Measurements from ENCODE around the gene TEX101.
"Not testable (repeated sequence)": the region's sequence is repeated elsewhere in the genome, so short reads cannot be mapped to it uniquely, and the experiment has no call there.

Gene TEX101

DNA sequence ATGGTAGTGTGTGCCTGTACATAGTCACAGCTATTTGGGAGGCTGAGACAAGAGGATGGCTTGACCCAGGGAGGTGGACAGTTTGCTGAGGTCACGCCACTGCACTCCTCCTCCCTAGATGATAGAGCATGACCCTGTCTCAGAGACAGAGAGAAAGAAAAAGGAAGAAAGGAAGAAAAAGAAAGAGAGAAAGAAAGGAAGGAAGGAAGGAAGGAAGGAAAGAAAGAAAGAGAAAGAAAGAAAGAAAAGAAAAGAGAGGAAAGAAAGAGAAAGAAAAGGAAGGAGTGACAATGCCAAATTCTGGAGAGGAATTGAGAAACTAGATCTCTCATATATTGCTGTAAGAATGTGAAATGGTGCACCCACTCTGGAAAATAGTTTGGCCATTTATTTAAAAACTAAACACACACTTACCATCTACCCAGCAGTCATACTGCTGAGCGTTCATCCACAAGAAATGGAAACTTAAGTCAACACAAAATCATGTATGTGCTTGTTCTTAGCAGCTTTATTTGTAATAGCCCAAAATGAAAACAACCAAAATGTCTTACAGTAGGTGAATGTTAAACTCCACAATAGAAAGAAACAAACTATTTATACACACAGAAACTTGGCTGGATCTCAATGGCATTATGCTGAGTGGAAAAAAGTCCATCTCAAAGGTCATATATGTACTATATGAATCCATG is 7.5 kb downstream of the TEX101 start:
- no peak for DNase-seq

DNA sequence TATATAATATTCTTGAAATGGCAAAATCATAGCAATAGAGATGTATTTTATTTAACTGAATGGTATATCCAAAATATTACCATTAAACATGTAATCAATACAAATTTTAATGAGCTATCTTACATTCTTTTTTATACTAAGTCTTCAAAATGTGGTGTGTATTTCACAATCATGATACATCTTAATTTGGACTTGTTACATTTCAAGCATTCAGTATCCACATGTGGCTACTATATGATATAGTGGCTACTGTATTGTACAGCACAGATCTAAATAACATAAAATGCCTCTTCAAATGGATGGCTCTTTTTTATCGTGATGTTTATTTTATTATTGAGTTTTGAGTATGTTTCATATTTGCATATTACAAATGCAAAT is 8.0 kb downstream of the TEX101 start:
- DNase-seq: no peak

DNA sequence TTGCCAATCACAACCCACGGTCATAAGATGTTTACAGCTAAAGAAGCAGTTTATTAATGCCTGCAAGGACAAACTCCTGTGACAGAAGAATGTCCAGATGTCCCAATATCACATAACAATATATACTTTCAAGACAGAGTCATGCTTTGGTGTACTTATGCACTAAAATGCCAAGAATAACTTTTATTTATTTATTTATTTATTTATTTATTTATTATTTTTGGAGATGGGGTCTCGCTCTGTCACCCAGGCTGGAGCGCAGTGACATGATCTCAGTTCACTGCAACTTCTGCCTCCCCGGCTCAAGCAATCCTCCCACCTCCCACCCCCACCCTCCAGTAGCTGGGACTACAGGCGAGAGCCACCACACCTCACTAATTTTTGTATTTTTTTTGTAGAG is 9.1 kb downstream of the TEX101 start:
- no peak for DNase-seq

DNA sequence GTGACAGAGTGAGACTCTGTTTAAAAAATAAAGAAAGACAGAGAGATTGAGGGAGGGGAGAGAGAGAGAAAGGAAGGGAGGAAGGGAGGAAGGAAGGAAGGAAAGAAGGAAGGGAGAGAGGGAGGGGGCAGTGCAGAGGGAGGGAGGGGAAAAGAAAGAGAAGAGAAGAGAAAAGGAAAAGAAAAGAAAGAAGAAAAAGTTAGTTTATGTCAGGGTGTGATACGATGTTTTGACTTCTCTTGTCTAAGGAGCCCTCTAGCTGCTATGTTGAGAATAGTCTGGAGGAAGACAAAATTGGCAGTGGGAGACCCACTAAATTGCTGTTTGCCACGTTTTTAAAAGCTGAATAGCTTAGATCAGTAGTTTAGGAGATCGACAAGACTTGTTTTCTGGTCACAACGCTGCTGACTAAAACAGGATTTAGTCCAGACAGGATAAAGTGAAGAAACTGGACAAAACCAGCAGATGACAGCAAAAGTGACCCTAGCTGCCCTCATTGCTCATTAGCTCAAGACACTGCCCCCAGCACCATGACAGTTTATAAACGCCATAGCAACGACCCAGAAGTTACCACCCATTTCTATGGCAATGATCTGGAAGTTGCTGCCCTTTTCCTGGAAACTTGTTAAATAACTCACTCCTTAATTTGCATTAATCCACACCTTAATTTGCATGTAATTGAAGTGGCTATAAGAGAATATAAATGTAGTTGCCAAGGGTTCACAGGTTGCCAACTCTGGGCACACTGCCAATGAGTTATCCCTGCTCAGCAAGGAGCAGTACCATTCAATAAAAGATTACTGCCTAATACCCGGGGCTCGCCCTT is 11.1 kb downstream of the TEX101 start:
- DNase-seq: no peak

DNA sequence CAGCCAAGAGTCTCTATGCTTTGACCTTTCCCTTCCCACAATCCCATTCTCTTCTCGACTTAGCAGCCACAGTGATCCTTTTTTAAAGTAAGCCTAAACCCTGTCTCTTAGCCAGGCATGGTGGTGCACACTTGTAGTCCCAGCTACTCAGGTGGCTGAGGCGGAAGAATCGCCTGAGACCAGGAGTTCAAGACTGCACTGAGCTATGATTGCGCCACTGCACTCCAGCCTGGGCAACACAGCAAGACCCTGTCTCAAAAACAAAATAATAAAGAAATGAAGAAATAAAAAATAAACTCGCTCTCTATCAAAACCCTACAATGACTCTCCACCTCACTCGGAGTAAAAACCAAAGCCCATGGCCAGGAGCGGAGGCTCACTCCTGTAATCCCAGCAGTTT is 14.7 kb downstream of the TEX101 start:
- no peak for DNase-seq

DNA sequence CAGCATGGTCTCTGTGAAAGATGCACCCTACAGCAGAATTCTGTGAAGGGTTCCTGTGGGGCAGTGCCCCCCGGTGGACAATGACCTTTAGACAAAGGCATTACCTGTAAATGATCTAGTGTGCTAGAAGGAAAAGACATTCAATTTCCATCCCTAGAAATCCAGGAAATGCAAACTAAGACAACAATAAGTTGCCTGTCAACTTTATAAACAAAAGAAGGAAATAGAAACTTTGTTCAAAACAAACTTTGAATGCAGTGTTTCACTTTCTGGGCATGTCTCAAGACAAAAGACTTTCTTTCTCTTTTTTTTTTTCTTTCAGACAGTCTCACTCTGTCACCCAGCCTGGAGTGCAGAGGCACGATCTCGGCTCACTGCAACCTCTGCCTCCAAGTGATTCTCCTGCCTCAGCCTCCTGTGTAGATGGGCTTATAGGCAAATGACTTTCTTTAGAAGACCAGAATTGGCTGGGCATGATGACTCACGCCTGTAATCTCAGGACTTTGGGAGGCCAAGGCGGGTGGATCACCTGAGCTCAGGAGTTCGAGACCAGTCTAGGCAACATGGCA is 15.5 kb downstream of the TEX101 start:
- DNase-seq: no peak

DNA sequence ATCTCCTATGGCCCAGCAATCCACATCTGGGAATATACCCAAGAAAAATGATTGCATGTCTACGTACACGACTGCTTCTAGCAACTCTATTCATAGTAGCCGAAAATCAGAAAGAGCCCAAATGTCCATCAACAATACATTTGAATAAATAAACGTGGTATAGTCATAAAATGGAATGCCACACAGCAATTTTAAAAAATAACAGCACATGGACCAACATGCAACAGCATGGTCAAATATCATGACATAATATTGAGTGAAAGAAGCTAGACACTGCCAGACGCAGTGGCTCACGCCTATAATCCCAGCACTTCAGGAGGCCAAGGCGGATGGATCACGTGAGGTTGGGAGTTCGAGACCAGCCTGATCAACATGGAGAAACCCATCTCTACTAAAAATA is 16.3 kb downstream of the TEX101 start:
- no peak for DNase-seq

DNA sequence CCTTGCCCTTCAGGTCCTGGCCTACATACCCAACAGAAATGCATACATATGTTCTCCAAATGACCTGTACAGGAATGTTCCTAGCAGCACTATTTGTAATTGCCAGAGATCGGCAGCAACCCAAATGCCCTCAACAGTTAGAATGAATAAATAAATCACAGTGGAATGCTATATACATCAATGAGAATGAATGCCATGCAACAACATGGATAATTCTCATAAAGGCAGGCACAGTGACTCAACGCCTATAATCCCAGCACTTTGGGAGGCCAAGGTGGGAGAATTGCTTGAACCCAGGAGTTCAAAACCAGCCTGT is 18.6 kb downstream of the TEX101 start:
- no peak for DNase-seq

DNA sequence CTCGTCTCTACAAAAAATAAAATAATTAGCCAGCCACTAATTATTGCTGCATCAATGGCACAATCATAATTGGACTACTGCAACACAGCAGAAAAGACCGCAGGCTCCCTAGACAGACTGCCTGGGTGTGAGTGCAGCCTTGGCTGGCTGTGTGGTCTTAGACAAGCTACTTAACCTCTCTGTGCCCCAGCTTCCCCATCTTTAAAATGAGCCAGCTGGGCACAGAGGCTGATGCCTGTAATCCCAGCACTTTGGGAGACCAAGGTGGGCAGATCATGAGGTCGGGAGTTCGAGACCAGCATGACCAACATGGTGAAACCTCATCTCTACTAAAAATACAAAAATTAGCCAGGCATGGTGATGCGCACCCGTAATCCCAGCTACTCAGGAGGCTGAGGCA is 19.0 kb downstream of the TEX101 start:
- no peak for DNase-seq

DNA sequence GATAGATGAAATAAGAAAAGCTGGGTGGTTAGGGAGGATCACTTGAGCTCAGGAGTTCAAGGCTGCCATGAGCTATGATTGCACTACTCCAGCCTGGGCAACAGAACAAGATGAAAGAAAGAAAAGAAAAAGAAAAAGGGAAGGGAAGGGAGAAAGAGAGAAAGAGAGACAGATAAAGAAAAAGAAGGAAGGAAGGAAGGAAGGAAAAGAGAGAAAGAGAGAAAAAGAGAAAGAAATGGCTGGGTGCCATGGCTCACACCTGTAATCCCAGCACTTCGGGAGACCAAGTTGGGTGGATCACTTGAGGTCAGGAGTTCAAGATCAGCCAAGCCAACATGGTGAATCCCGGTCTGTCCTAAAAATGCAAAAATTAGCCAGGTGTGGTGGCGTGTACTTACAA is 21.1 kb downstream of the TEX101 start:
- no peak for DNase-seq

DNA sequence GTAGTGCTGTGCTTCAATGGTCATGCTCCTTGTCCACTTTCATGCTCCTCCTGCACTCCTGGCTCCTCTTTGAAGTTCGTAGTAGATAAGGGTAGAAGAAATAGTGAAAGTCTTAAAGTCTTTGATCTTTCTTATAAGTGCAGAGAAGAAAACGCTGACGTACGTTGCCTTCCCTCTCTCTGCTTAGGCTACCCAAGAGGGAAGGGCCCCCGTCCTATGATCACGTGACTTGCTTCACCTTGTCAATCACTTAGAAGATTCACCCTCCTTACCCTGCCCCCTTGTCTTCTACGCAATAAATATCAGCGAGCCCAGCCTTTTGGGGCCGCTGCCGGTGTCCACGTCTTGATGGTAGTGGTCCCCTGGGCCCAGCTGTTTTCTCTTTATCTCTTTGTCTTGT is 22.6 kb downstream of the TEX101 start:
- not testable (repeated sequence) for DNase-seq

DNA sequence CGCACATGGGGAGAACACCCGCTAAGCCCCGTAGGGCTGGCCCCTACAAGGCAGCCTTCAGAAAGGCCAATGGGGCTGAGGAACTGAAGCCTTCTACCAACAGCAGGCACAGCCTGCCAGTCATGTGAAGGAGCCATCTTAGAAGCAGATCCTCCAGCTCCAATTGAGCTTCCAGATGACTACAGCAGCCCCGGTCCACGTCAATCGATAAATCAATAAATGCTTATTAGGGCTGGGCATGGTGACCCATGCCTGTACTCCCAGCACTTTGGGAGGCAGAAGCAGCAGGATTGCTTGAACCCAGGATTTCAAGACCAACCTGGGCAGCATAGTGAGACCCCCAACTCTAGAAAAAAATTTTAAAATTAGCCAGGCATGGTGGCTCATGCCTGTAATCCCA is 23.0 kb downstream of the TEX101 start:
- DNase-seq: no peak

DNA sequence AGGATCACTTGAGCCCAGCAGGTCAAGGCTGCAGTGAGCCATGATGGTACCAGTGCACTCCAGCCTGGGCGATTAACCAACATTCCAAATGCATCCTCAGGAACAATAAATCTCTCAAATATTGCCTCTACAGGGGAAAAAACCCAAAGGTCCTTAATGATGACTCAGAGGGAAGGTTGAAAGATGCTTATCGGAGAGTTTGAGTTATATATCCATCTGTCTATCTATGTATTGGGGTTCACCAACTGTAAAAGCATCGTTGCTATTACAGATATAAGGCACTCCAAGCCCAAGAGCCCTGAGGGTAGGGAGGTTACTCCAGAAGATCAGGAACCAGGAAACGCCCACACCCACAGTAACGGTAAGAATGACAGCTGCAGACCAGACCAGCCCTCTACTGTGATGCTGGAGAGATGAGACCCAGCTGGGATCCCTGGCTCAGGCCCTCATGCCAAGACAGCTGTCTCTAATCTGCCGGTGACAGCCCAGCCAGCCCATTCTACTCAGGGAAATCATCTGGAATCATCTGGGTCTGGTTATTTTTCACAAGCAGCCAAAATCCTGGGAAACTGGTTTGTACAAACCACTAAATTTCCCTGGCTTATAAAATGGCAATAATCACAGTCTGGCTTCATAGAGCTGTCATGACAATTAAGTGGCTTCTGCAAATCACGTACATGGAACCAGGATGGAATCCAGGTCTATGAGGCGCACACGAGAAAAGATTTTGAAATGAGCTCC is 23.8 kb downstream of the TEX101 start:
- DNase-seq: no peak

DNA sequence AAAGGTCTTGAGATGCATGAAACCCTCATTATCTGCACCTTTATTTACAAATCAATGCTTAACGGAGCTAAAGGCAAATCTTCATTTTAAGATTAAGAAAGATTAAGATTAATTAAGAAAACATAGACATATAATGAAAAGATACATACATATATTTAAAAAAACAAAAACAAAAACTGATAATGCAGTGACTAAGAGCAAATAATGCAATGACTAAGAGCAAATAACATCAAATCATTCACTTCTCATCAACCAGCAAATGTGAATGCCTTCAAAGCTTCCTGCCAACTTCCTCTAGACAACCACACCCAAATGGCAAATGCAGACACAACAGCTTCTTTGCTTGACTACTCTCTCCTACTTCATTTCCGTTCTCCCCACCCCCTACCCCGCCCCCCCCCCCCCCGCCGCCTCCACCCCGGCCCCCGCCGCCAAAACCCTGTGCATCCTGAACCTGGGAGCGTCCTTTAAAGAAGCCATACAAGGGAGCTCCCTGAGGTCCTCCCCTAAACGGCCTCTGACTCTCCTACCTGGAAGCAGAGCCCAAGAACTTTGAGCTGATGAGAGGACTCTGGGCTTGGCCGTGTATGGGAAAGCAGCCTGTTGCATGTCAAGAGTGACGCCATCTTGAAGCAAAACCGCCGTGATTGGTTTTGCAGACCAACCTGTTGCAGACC is 24.5 kb downstream of the TEX101 start:
- no peak for DNase-seq

DNA sequence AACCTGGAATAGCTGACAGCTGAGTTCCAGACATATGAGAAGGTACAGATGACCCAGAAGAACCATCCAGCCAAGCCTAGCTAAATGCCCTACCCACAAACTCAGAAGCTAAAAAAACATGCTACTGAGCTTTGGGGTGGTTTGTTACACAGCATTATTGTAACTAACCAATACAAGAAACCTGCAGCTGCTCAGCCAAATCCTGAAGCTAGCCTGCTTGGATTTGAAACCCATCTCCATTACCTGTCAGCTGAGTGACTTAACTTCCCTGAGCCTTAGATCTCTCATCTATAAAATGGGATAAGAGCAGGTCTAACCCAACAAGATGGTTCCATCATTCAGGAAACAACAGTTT is 25.0 kb downstream of the TEX101 start:
- DNase-seq: no peak

DNA sequence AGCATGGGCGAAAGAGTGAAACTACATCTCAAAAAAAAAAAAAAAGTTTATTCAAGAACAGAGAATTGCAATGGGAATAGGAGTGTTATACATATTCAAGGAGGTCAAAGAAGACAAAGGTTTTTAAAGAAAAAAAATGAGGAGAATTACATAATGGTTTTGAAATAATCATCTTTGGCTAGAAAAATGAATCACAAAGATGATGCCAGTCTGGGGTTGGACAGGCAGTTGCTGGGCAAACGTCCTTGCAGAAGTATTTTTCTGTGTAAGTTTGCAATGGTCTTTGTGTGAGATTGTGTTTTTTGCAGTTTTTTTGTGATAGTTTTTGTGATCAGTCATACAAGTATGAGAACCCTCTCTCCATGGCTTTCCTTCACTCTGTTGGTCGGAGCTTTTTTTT is 27.0 kb downstream of the TEX101 start:
- DNase-seq: no peak

DNA sequence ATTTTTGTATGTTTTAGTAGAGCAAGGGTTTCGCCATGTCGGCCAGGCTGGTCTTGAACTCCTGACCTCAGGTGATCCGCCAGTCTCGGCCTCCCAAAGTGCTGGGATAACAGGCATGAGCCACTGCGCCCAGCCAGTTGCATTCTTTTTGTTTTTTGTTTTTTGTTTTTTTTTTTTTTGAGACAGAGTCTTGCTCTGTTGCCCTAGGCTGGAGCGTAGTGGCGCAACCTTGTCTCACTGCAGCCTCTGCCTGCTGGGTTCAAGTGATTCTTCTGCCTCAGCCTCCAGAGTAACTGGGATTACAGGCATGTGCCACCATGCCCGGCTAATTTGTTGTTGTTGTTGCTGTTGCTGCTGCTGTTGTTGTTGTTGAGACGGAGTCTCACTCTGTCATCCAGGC is 29.4 kb downstream of the TEX101 start:
- not testable (repeated sequence) for DNase-seq

DNA sequence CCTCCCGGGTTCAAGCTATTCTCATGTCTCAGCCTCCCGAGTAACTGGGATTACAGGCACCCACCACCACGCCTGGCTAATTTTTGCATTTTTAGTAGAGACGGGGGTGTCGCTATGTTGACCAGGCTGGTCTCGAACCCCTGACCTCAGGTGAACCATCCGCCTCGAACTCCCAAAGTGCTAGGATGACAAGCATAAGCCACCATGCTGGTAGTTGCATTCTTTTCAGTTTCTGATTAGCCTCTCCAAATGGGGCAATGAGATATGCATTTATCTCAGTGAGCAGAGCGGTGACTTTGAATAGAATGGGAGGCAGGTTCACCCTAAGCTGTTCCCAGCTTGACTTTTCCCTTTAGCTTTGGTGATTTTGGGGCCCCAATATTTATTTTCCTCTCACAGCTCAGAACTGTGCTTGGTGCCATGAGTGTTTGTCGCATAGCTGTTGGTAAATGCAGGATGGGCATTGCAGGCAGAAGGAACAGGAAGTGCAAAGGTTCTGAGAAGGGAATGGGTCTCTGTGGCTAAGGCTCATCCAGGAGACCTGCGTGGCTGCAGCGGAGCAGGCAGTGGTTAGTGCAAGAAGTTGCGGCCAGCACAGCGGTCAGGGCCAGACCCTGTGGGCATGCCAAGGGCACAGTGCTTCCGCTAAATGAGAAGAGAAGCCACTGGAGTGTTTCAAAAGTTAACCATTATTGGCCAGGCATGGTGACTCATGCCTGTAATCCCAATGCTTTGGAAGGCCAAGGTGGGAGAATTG is 30.0 kb downstream of the TEX101 start:
- no peak for DNase-seq

DNA sequence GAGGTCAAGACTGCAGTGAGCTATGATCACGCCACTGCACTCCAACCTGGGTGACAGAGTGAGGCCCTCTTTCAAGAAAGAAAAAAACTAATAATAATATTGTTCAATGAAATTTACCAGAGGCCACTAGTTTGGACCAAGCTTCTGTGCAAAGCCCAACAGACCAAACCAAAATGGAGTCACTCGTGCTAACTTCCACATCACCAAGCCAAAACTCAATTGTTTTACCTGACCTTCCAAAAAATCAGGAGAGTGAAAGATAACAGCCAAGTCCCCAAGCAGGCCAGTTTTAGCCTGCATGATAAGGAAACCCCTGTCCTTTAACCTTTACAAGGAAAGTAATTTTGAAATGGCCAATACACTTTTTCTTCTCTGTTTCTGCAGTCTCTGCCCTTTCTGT is 30.7 kb downstream of the TEX101 start:
- DNase-seq: no peak

DNA sequence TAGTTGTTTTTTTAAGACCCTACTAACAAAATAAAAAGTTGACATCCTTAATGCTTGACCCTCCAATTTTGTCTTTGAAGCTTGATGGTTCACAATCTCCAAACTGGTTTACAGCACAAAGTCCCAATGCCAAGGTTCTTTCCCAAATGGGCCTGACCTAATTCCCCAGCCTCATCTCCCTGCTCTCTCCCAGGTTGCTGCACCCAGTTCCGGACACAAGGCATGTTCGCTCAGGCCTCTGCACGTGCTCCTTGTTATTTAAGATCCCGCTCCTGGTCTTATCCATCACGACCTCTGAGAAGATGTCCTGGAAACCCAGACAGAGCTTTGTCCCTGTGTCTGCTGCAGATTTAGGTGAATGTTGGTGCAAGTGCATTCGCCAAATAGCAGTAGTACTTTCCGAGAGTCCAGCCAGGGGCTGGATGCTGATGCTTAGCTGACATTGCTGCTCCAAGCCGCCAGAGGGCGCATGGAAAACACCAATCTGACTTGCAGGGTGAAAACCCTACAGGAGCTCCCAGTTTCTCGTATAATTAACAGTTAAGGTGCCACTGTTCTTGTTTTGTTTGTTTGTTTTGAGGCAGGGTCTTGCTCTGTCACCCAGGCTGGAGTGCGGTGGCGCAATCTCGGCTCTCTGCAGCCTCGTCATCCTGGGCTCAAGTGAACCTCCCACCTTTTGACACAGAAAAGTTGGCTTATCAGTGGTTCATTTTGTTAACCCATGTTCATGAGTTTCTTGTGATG is 32.2 kb downstream of the TEX101 start:
- peak; percentile 72 to 80 for DNase-seq

DNA sequence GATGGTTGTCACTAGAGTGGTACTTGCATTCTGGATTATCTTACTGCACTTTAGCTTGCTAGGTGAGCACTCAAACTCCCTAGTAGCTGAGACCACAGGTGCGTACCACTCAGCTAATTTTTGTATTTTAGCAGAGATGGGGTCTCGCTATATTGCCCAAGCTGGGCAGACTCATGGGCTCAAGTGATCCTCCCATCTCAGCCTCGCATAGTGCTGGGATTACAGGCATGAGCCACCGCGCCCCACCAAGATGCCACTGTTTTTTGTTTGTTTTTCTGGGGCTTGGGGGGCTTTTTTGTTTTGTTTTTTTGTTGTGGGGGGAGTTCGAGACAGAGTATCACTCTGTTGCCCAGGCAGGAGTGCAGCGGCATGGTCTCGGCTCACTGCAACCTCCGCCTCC is 33.0 kb downstream of the TEX101 start:
- no peak for DNase-seq

DNA sequence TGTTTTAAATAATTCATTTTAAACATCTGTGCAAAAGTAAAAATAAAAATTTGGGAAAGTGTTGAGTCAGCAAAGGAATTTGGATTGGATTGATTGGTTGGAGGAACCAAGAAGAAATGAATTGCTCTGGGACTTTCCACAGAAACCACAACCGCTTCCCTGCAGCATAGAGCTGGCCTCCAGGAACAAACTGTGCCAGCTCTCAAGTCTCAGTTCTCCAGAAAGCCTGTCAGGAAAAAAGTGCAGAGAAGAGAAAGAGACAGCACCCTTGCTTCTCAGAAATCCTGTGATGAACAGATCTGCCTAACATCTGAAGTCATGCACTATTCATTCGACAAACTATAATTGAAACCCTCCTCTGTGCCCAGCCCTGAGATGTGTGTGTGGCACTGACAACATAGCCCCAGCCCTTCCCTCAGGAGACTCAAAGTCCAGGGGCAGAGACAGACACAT is 35.9 kb downstream of the TEX101 start:
- no peak for DNase-seq

All from stimulated activated CD4-positive, alpha-beta T cell treated with anti-CD3 and anti-CD28 coated beads, Interleukin-2, amount 100 ng/mL, for 48 hours (primary cell).